H1 (cell line): ENCODE results near the gene NEMF. TPM values are rescaled to one million over a fixed set of nuclear protein-coding genes. Genes with fewer than 3 reads are reported as not detected.

Source experiments
- CTCF ChIA-PET: fragments of 300-600 bp; sonication (Branson Sonifier 250); formaldehyde crosslinking; loops from one replicate; lab custom pipeline; 2021; ENCODE audit not compliant: partially characterized antibody; lab: Charles Lee
- POLR2A ChIA-PET: fragments of 300-600 bp; sonication (Branson Sonifier 250); formaldehyde crosslinking; loops from one replicate; lab custom pipeline; 2021; ENCODE audit warnings: inconsistent platforms; ENCODE audit not compliant: partially characterized antibody; lab: Charles Lee
- DNase-seq, 2 experiments: peaks; one replicate each; pipeline versions ENCODE4 v3.0.0 to v3.0.0-alpha.2; 2010 to 2022; ENCODE audit warnings: low spot score in 2 of 2, low read depth in 1 of 2, mixed read lengths in 1 of 2
- FAIRE-seq: peaks from 2 replicates; lab custom pipeline; 2011; peaks lifted over from hg19 to GRCh38; lab: Jason Lieb, UNC
- H2AFZ ChIP-seq: 2 replicates; pipeline ENCODE4 v1.8.1; 2012; ENCODE audit warnings: low read length, inconsistent platforms
- H2AK5ac ChIP-seq: 2 replicates; pipeline ENCODE4 v1.6.1; 2013; ENCODE audit warnings: low read depth, low read length
- H2BK120ac ChIP-seq: replicated peaks from 2 replicates; pipeline ENCODE3; 2013; ENCODE audit warnings: low read depth, low read length, inconsistent platforms
- H2BK12ac ChIP-seq: 2 replicates; pipeline ENCODE4 v1.6.1; 2013; ENCODE audit warnings: low read depth, low read length
- H2BK15ac ChIP-seq: 2 replicates; pipeline ENCODE4 v1.6.1; 2013; ENCODE audit warnings: low read length
- H2BK20ac ChIP-seq: 2 replicates; pipeline ENCODE4 v1.6.1; 2013; ENCODE audit warnings: low read length
- H2BK5ac ChIP-seq: 2 replicates; pipeline ENCODE4 v1.6.1; 2013; ENCODE audit warnings: low read depth, low read length
- H3K14ac ChIP-seq: 2 replicates; pipeline ENCODE4 v1.6.1; 2013; ENCODE audit warnings: inconsistent platforms; ENCODE audit not compliant: insufficient read length
- H3K18ac ChIP-seq: 2 replicates; pipeline ENCODE4 v1.6.1; 2013; ENCODE audit warnings: low read length; ENCODE audit errors: extremely low read depth
- H3K23ac ChIP-seq: 2 replicates; pipeline ENCODE4 v1.6.1; 2013; ENCODE audit warnings: inconsistent platforms; ENCODE audit not compliant: insufficient read length
- H3K23me2 ChIP-seq: 2 replicates; pipeline ENCODE4 v1.6.1; 2013; ENCODE audit warnings: low read depth, low read length
- H3K27ac ChIP-seq: 2 replicates; pipeline ENCODE4 v1.6.1; 2011; ENCODE audit warnings: low read depth, low read length, inconsistent platforms
- H3K27me3 ChIP-seq, 4 experiments: replicated peaks in 1 of 4; 1 replicate in 1 of 4; 2 replicates in 3 of 4; pipeline versions ENCODE4 v1.6.1 to v1.8.1; 2011 to 2013; ENCODE audit warnings: low read length in 3 of 4, mild to moderate bottlenecking in 3 of 4, inconsistent platforms in 2 of 4, mixed read lengths in 2 of 4, moderate library complexity in 1 of 4; ENCODE audit not compliant: control insufficient read depth in 3 of 4, insufficient read depth in 3 of 4; ENCODE audit errors: extremely low read depth in 1 of 4
- H3K36me3 ChIP-seq, 4 experiments: 2 replicates each; pipeline versions ENCODE4 v1.6.1 to v1.8.1; 2011 to 2013; ENCODE audit warnings: mild to moderate bottlenecking in 4 of 4, low read length in 3 of 4, moderate library complexity in 2 of 4, control low read depth in 1 of 4, inconsistent platforms in 1 of 4; ENCODE audit not compliant: insufficient read depth in 4 of 4, control insufficient read depth in 2 of 4
- H3K4ac ChIP-seq: replicated peaks from 2 replicates; pipeline ENCODE3; 2013; ENCODE audit warnings: low read length, low read depth, mixed read lengths, inconsistent platforms; ENCODE audit not compliant: insufficient read length
- H3K4me1 ChIP-seq, 4 experiments: replicated peaks in 1 of 4; 1 replicate in 1 of 4; 2 replicates in 3 of 4; pipeline versions ENCODE4 v1.6.1 to v1.8.1; 2011 to 2013; ENCODE audit warnings: low read length in 3 of 4, inconsistent platforms in 2 of 4, mixed read lengths in 1 of 4; ENCODE audit not compliant: insufficient read depth in 4 of 4, control insufficient read depth in 3 of 4
- H3K4me2 ChIP-seq, 2 experiments: 2 replicates each; pipeline versions ENCODE4 v1.6.1 to v1.8.1; 2011 to 2013; ENCODE audit warnings: low read depth in 2 of 2, low read length in 2 of 2, control low read depth in 1 of 2, inconsistent platforms in 1 of 2, mild to moderate bottlenecking in 1 of 2; ENCODE audit not compliant: insufficient read depth in 1 of 2
- H3K4me3 ChIP-seq, 4 experiments: fragments of 200-600, 300-600 bp in 1 of 4; sonication (generic), shearing (Covaris generic), sonication (Bioruptor Twin) in 1 of 4; 2 replicates each; pipeline versions ENCODE4 v1.5.1 to v1.8.1; 2011 to 2016; ENCODE audit warnings: low read length in 4 of 4, low read depth in 3 of 4, control low read depth in 2 of 4, inconsistent platforms in 2 of 4, mild to moderate bottlenecking in 2 of 4, mixed read lengths in 1 of 4, moderate library complexity in 1 of 4; ENCODE audit not compliant: insufficient read depth in 2 of 4; ENCODE audit errors: extremely low read depth in 1 of 4
- H3K56ac ChIP-seq: replicated peaks from 2 replicates; pipeline ENCODE3; 2013; ENCODE audit warnings: low read depth, mild to moderate bottlenecking, mixed read lengths, low read length, inconsistent platforms; ENCODE audit not compliant: insufficient read length
- H3K79me1 ChIP-seq: 2 replicates; pipeline ENCODE4 v1.6.1; 2013; ENCODE audit warnings: low read depth, low read length, control low read depth
- H3K79me2 ChIP-seq, 2 experiments: 2 replicates each; pipeline versions ENCODE4 v1.6.1 to v1.8.1; 2012 to 2013; ENCODE audit warnings: low read length in 2 of 2, mild to moderate bottlenecking in 2 of 2, inconsistent platforms in 1 of 2; ENCODE audit not compliant: insufficient read depth in 2 of 2, control insufficient read depth in 1 of 2
- H3K9ac ChIP-seq, 4 experiments: replicated peaks in 1 of 4; 1 replicate in 1 of 4; 2 replicates in 3 of 4; pipeline versions ENCODE4 v1.6.1 to v1.8.1; 2011 to 2013; ENCODE audit warnings: low read depth in 3 of 4, low read length in 3 of 4, control low read depth in 2 of 4, mild to moderate bottlenecking in 2 of 4, moderate library complexity in 2 of 4, inconsistent platforms in 1 of 4; ENCODE audit errors: extremely low read depth in 1 of 4
- H3K9me3 ChIP-seq, 2 experiments: 2 replicates each; pipeline versions ENCODE4 v1.6.1 to v1.8.1; 2012 to 2013; ENCODE audit warnings: mild to moderate bottlenecking in 2 of 2, moderate library complexity in 2 of 2, control low read depth in 1 of 2, inconsistent platforms in 1 of 2, low read depth in 1 of 2, low read length in 1 of 2, mixed read lengths in 1 of 2; ENCODE audit not compliant: insufficient read depth in 2 of 2
- H4K20me1 ChIP-seq, 2 experiments: replicated peaks in 1 of 2; 2 replicates each; pipeline versions ENCODE3 to v1.8.1; 2011 to 2013; ENCODE audit warnings: inconsistent platforms in 2 of 2, low read length in 2 of 2, mild to moderate bottlenecking in 1 of 2; ENCODE audit not compliant: insufficient read depth in 2 of 2, control insufficient read depth in 1 of 2
- H4K5ac ChIP-seq: 2 replicates; pipeline ENCODE4 v1.6.1; 2013; ENCODE audit warnings: low read length, low read depth, mixed read lengths, inconsistent platforms; ENCODE audit not compliant: insufficient read length
- H4K8ac ChIP-seq: 2 replicates; pipeline ENCODE4 v1.8.0; 2013; ENCODE audit warnings: mild to moderate bottlenecking, moderate library complexity, low read length, inconsistent platforms; ENCODE audit not compliant: insufficient read depth; ENCODE audit errors: extremely low read depth
- H4K91ac ChIP-seq: replicated peaks from 2 replicates; pipeline ENCODE3; 2013; ENCODE audit warnings: low read length, mixed read lengths, inconsistent platforms; ENCODE audit not compliant: insufficient read length
- ASH2L ChIP-seq: fragments of 200-600, 300-600 bp; sonication (generic); IDR thresholded peaks from one replicate; pipeline ENCODE4 v1.7.1; 2017; ENCODE audit warnings: low read length
- CHD2 ChIP-seq: IDR thresholded peaks from 2 replicates; pipeline ENCODE4 v1.6.1; 2012; ENCODE audit warnings: low read length, improper control_type of control experiment
- CREB1 ChIP-seq: IDR thresholded peaks from 2 replicates; pipeline ENCODE4 v1.6.1; 2012; ENCODE audit warnings: inconsistent platforms
- FOSL1 ChIP-seq: IDR thresholded peaks from 2 replicates; pipeline ENCODE4 v1.6.1; 2011; ENCODE audit warnings: mild to moderate bottlenecking, low read depth, low read length, moderate library complexity; ENCODE audit not compliant: insufficient read depth
- JUN ChIP-seq: IDR thresholded peaks from 2 replicates; pipeline ENCODE4 v1.6.1; 2011; ENCODE audit warnings: low read depth, mild to moderate bottlenecking, improper control_type of control experiment, low read length
- KDM1A ChIP-seq: fragments of 200-600, 300-600 bp; sonication (generic); IDR thresholded peaks from 2 replicates; pipeline ENCODE4 v1.7.1; 2016; ENCODE audit warnings: mild to moderate bottlenecking, low read length, borderline replicate concordance
- MAFK ChIP-seq: IDR thresholded peaks from 2 replicates; pipeline ENCODE4 v1.6.1; 2012; ENCODE audit warnings: low read depth, mild to moderate bottlenecking, improper control_type of control experiment, low read length
- NANOG ChIP-seq: IDR thresholded peaks from 2 replicates; pipeline ENCODE4 v1.6.1; 2011; ENCODE audit warnings: low read length, low read depth, mild to moderate bottlenecking, inconsistent platforms; ENCODE audit not compliant: insufficient read depth, poor library complexity, severe bottlenecking
- POLR2AphosphoS5 ChIP-seq: IDR thresholded peaks from 2 replicates; pipeline ENCODE4 v1.6.1; 2011; ENCODE audit warnings: low read depth, low read length
- RNF2 ChIP-seq: fragments of 200-900, 300-1000 bp; sonication (generic); IDR thresholded peaks from 2 replicates; pipeline ENCODE4 v1.7.1; 2016; ENCODE audit warnings: borderline replicate concordance, low read depth, mild to moderate bottlenecking, antibody characterized with exemption, low read length; ENCODE audit not compliant: poor library complexity, severe bottlenecking; ENCODE audit errors: missing control alignments
- RXRA ChIP-seq: IDR thresholded peaks from 2 replicates; pipeline ENCODE4 v1.6.1; 2011; ENCODE audit warnings: low read depth, mild to moderate bottlenecking, low read length, moderate library complexity; ENCODE audit not compliant: insufficient read depth
- SIRT6 ChIP-seq: IDR thresholded peaks from one replicate; pipeline ENCODE4 v1.7.1; 2012; ENCODE audit warnings: low read length, inconsistent platforms
- SP4 ChIP-seq: IDR thresholded peaks from 2 replicates; pipeline ENCODE4 v1.6.1; 2012; ENCODE audit warnings: low read length, inconsistent platforms
- SRF ChIP-seq: IDR thresholded peaks from 2 replicates; pipeline ENCODE4 v1.6.1; 2011; ENCODE audit warnings: mild to moderate bottlenecking, low read depth, low read length, moderate library complexity
- TAF7 ChIP-seq: optimal IDR thresholded peaks from 2 replicates; pipeline ENCODE3; 2011; ENCODE audit warnings: low read depth, mild to moderate bottlenecking, inconsistent platforms, low read length, moderate library complexity, borderline replicate concordance
- WGBS, 2 experiments: shearing (Covaris generic) in 1 of 2; methylation state at CpG; one replicate each; pipeline versions ENCODE4 v1.1.6 to v1.1.7; 2013 to 2015; ENCODE audit warnings: low lambda C conversion rate in 2 of 2, mixed read lengths in 2 of 2, inconsistent platforms in 1 of 2, low coverage in 1 of 2, missing lambda C conversion rate in 1 of 2; ENCODE audit not compliant: insufficient replicate concordance in 2 of 2, insufficient coverage in 1 of 2, insufficient read length in 1 of 2; ENCODE audit errors: extremely low coverage in 1 of 2, missing lambda C conversion rate in 1 of 2; 5-methylcytosine and 5-hydroxymethylcytosine counted together
- polyA plus RNA-seq, 7 experiments: library from polyadenylated mRNA; depleted of rRNA in 3 of 7; stranded (reverse) in 5 of 7; unstranded in 2 of 7; fragments of >200 nt in 5 of 7; fragments of 200-250 nt in 2 of 7; gene quantifications; 1 replicate in 5 of 7; 2 replicates in 1 of 7; 4 replicates in 1 of 7; pipeline versions ENCODE4 v1.2.1 to v1.2.3, GENCODE V29; 2011 to 2013; ENCODE audit warnings: missing spikeins in 2 of 7, mixed read lengths in 2 of 7
- total RNA-seq: library from RNA; stranded (reverse); fragmentation: NEBNext Ultra II Directional; extraction: Animal tissue kit (Norgen Biotek cat#: 25700); gene quantifications from 2 replicates; pipeline ENCODE4 v1.2.1, GENCODE V29; 2021

The NEMF gene
- total and polyA plus RNA-seq, 2 of the 8 experiments (the other 6 are each of a cell fraction or from before 2014, with no cell fraction given), result 8.3 to 45.5 TPM

- no peaks in the 10 kb centered on the region for H3K9me3 ChIP-seq
- ChIA-PET POLR2A (interaction anchor here (1.1 to 2.2 kb wide), 2 partner anchors 12 to 46 kb away, joined by 3 to 5 read pairs; no protein-coding TSS in a partner anchor), CTCF (no interaction called here)
- H4K20me1 ChIP-seq, result no peaks in the 10 kb centered on the region
- H2AFZ ChIP-seq, result no peak overlapping the region
- peaks cover 6% of the 10 kb centered on the region; the same call in 1 of the 2 replicates for H3K79me1 ChIP-seq
- peaks cover 0 to 18% of the 10 kb centered on the region in 2 experiments; a peak in 3 of 4 replicates for H3K79me2 ChIP-seq
- no peak overlapping the region for H3K27ac ChIP-seq
- no peak overlapping the region for H3K4me2 ChIP-seq
- peaks cover 4 to 43% (median 10%) of the 10 kb centered on the region in 4 experiments; a peak in 6 of 8 replicates for H3K36me3 ChIP-seq
- H2BK20ac ChIP-seq, result no peak overlapping the region
- H2BK120ac ChIP-seq, result no peak overlapping the region
- H3K4ac ChIP-seq, result no peak overlapping the region
- H3K23ac ChIP-seq, result no peak overlapping the region
- H4K5ac ChIP-seq, result no peak overlapping the region
- H3K4me3 ChIP-seq, result no peak overlapping the region
- no peaks in the 10 kb centered on the region for H3K27me3 ChIP-seq
- H2AK5ac ChIP-seq, result no peak overlapping the region
- H2BK12ac ChIP-seq, result no peak overlapping the region
- no peak overlapping the region for H2BK15ac ChIP-seq
- H3K23me2 ChIP-seq, result no peaks in the 10 kb centered on the region
- 88% methylated on average over 1 of the region's 1 CpG; no CpG with 5 or more reads in 1 of the 2 experiments for WGBS, 2 experiments
- no peak overlapping the region for H4K8ac ChIP-seq
- H4K91ac ChIP-seq, result no peak overlapping the region
- H3K18ac ChIP-seq, result no peak overlapping the region
- FAIRE-seq (no peak), DNase-seq (no peak)
- no peak overlapping the region for H2BK5ac ChIP-seq
- H3K4me1 ChIP-seq, result peaks cover 0 to 7% (median 2%) of the 10 kb centered on the region in 4 experiments; a peak in 3 of 7 replicates
- H3K14ac ChIP-seq, result no peak overlapping the region
- H3K56ac ChIP-seq, result no peak overlapping the region
- H3K9ac ChIP-seq, result no peak overlapping the region
- TF ChIP-seq CHD2 (no peak), SIRT6 (no peak), KDM1A (no peak), JUN (no peak), SRF (no peak), MAFK (no peak), ASH2L (no peak), TAF7 (no peak), RXRA (no peak), RNF2 (no peak), CREB1 (no peak), SP4 (no peak), NANOG (no peak), POLR2AphosphoS5 (no peak), FOSL1 (no peak)
These were observed 78.5 kb downstream of the NEMF start for GRCh38 chr14:49774106-49774505.
